Fibroblast of skin of left biceps (primary cell): ENCODE results near the gene DIP2B.
"Not testable (repeated sequence)": the region's sequence is repeated elsewhere in the genome, so short reads cannot be mapped to it uniquely, and the experiment has no call there.

ENCODE experiments used
- DNase-seq, 2 experiments: peaks; one replicate each; pipeline ENCODE4 v3.0.0-alpha.2; 2013; ENCODE audit warnings: low read depth in 2 of 2

The DIP2B gene

DNA sequence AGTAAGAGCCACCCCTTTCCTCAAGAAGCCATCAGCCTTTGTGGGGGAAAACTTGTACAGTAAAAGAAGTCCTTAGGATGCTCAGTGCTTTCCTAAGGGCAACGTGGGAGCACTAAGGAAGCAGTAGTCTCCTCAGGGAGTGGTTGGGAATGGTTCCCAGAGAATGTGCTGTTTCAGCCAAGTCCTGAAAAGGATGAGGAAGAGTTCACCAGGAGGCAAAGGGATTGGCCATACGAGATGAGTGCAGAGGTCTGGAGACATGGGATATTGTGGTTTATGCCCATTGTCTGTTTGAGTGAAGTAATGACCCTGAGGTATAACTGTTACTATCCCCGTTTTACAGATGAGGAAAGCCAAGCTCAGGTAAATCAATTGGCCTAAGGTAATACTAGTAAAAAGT lies 173.1 kb downstream of the DIP2B start:
- peak in 1 of 2 experiments; percentile 10 for DNase-seq

DNA sequence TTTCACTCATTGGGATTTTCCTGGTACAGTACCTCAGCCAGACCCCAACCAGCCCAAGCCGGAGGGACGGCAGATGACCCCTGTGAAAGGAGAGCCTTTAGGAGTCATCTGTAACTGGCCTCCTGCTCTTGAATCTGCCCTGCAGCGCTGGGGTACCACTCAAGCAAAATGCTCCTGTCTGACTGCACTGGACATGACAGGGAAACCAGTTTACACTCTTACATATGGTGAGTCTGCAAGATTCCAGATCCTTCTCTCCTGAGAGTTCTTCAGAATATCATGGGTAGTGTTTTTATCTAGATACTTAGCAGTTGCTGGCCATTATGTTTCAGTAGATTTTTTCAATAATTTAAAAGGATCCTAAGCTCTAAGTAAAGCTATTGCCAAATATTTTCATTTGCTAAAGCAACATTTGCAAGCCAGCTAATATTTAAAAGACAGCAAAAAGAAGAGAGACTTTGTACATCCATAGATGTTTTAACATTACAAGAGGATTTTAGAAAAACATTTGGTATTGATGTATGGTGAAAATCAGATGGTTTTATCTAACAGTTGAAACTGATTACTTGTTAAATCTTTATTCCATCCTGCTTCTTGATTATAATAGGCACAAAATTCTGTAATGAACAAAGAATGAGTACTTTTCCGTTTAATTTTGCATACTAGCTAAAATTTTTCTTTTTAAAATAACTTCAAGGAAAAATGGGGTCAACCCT lies 174.0 kb downstream of the DIP2B start:
- no peak for DNase-seq

DNA sequence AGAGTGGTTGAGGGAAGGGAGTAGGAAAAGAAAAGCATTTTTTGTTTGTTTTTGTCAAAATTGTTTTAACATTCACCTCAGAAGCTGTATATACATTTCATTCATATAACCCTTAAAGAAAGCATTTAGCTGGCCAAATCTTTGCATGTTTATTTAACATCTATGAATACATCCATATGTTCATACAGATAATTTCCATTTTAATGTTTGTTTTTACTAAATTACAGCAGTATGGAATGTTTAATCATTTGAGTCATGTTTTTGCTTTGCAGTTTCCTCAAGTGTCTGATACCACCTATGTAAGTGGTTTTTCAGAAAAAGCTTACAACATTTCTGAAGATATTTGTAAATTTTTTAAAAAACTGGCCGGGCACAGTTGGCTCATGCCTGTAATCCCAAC lies 174.8 kb downstream of the DIP2B start:
- no peak for DNase-seq

DNA sequence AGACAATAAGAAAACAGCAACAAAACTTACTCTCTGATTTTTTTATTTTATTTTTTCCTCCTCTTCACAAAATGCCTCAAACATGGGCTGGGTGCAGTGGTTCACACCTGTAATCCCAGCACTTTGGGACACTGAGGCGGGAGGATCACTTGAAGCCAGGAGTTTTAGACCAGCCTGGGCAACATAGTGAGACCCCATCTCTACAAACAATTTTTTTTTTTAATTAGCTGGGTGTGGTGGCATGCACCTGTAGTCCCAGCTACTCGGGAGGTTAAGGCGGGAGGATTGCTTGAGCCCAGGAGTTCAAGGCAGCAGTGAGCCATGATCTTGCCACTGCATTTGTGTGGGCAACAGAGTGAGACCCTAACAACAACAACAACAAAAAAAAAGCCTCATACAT lies 176.3 kb downstream of the DIP2B start:
- DNase-seq = not testable (repeated sequence)

DNA sequence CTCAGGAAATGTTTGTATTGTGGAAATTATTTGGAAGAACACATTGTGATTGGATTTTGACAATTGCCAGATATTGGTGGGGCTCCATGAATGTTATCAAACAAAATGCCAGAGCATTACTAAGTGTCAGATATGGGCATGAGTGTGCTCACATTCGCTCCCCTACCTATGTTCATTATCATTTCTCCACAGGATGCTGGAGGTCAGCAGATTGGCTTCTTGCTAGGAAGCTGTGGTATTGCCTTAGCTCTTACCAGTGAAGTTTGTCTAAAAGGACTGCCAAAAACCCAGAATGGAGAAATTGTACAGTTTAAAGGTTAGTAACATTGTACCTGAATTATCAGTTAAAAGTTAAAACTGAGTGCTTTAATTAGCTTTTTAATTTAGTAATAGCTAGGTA lies 180.9 kb downstream of the DIP2B start:
- DNase-seq = no peak

DNA sequence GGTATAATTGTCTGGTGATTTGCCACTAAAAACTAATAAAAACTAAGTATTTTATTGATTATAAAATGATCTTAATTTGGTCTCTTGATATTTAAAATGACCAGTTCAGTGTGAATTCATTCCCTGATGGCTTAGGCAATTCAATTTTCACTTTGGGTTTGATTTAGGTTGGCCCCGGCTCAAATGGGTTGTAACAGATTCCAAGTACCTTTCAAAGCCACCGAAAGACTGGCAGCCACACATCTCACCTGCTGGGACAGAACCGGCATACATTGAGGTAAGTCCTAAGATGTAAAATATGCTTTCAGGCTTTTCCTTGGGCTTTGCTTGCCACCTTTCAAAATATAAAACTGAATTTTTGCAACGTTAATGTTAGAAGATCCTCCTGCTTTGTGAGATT lies 181.6 kb downstream of the DIP2B start:
- DNase-seq = no peak

DNA sequence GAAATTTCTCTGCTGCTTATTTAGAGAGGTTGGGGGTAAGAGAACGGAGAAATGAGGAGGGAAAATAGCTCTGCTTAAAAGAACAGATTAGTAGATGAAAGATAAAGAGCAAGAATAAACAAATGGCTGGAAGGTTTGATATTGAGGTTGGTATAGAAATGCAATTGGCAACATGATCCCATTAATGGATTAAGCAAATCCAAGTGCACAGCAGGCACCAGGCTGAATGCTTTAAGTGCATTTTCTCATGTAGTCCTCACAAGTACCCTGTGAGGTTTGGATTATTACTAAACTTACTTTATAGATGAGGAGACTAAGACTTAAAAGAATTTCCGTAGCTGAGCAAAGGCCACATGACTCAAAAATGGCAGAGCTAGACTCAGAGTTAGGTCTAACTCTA lies 182.2 kb downstream of the DIP2B start:
- no peak for DNase-seq

DNA sequence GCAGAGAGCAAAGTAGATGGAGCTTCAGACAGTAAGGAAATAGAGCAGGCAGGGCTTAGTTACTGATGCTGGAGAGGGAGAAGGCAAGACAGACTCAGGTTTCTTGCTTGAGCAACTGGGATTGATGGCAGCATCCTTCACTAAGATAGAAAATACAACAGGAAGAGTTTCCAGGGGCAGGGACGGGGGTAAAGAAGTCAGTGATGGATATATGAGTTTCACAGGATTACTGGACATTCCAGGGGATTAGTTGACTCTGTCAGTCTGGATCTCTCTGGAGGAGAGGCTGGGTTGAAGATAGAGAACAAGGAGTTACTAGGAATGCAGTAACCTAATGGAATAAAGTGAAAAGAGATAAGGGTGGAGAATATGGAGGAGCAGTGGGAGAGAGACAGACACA lies 184.7 kb downstream of the DIP2B start:
- no peak for DNase-seq

DNA sequence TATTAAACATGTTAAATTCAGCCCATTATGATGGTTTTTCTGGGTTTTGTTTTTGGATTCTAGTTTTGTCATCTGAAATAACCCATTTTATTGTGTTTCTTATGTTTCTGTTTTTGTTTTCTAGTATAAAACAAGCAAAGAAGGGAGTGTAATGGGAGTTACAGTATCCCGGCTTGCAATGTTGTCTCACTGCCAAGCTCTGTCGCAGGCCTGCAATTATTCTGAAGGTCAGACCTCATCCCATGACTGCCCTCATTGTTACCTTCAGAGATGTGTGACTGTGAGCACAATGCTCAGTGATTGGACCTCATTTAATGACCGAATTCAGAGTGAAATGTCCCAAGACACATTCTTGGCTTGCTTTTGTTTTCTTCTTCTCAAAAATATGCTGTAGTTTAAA lies 186.1 kb downstream of the DIP2B start:
- DNase-seq = no peak

DNA sequence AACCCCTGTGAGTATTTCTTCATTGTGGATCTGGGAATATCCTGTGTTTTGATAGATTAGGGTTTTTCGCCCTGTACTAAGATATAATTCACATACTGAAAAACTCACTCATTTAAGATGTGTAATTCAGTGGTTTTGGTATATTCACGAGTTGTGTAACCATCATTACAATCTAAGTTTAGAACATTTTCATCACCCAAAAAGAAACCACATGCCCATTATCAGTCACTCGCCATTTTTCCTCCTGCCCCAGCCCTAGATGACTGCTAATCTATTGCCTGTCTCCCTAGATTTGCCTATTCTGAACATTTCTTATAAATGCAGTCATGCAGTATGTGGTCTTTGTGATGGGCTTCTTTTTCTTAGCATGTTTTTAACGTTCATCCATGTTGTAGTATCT lies 191.2 kb downstream of the DIP2B start:
- DNase-seq = no peak

DNA sequence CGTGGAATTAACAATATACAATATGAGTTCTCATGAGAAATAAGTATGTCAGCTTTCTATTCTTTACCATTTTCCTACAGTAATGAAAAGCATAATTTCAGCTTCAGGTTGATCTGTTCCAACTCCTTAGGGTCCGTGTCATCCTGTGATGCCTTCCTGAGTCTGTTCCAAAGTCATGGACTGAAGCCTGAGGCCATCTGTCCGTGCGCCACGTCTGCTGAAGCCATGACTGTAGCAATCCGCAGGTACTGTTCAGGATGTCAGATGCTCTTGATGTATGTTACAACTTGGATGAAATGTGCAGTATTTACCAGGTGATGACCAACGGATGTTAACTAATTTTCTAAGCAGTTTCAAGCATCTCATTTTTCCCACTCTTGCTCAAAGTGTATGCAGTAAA lies 192.1 kb downstream of the DIP2B start:
- no peak for DNase-seq

DNA sequence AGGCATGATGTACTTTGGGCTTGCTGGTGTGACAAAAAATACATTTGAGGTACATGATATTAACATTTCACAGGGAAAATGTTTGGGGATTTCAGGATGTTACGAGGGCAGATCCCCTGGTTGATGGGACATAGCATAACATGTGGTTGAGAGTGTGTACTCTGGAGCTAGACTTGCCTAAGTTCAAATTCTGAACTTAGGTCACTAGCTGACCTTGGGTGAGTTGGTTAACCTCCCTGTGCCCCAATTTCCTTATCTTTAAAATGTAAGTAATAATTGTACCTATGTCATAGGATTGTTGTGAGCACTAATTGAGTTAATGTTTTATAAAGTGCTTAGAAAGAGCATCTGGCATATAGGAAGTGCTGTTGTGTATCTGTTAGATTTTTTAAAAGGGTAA lies 194.4 kb downstream of the DIP2B start:
- no peak for DNase-seq

DNA sequence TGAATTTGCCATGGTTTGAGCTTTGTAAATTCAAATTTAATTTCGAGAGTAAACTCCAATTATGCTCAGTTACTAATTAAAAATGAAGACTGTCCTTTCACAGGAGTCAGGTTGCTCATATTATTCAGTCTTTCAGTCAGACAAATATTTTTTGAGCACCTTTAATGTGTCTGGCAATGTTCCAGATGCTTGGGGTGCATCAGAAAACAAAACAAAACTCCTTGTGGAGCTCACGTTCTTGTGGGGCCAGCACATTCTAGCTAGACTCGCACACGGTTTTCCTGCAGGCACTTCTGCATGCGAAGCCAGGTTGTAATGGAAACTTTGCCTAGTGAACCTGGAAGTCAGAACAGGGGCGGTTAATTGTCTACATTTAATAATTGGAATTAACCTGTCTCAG lies 195.2 kb downstream of the DIP2B start:
- DNase-seq = no peak

DNA sequence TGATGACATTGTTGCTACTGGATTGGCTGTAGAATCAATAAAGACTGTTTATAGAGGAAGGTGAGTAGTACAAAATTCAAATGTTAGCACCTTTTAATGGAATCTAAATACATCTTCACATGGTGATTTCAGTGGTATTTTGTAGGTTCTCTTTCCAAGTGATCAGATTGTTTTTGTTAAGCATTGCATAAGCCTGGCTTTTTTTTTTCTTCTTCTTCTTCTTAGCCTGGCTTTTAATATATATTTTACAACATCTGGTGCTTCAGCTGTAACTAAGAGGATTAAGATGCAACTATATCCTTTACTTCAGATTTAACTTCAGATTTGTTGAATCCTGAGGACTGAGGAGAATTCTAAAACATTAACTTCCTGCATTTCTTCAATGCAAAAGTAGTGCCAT lies 201.8 kb downstream of the DIP2B start:
- DNase-seq = peak; percentile 26 to 42

DNA sequence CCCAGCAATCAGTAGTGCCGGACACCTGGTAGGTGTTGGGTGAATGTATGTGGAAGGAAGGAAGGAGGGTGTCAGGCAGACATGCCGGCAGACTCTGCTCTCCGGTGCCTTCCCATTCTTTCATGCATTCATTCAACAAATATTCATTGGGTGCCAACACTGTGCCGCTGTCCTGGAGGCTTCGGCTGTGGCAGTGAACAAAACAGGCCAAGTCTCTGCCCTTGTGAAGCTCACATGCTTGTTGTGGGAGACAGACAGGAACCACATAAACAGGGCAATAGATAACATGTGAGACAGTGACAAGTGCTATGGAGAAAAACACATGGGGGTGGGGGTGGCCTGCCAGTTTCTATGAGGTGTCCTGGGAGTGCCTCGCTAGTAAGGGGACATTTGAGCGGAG lies 202.6 kb downstream of the DIP2B start:
- no peak for DNase-seq

DNA sequence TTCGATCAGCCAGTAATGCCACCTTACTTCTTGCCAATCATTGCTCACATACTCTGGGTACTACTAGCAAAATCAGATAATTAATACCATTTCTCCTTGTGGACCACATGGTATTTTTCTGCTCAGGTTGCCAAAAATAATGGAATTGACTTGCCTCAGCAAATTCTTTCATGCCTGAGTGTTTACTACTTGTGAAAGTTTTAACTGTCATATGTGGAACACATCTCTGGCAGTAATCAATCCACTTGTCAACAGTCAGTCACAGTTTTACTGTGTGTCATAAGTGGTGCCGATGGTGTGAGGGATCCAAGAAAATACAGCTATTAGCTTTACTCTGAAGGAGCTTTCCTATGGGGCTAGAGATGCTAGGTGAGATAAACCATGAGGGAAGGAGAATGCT lies 203.8 kb downstream of the DIP2B start:
- DNase-seq = peak; percentile 68 to 75

DNA sequence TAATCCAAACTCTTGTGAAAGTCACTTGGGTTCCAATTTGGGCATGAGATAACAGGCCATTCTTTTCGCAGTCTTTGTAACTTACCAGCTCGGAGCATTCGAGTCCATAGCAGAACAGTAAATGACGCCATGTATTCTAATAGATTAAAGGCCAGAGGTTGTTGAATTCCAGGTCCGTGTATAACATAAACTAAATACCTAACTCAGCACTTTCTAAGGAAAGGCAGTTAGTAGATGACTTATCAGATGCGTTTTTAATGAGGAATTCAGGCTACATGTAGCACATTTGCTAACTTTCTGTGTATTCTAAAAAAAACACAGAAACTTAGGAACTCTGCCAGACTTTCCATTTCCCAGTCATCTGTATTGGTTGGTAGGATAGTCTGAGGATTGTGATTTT lies 206.3 kb downstream of the DIP2B start:
- DNase-seq = peak in 1 of 2 experiments; percentile 4

DNA sequence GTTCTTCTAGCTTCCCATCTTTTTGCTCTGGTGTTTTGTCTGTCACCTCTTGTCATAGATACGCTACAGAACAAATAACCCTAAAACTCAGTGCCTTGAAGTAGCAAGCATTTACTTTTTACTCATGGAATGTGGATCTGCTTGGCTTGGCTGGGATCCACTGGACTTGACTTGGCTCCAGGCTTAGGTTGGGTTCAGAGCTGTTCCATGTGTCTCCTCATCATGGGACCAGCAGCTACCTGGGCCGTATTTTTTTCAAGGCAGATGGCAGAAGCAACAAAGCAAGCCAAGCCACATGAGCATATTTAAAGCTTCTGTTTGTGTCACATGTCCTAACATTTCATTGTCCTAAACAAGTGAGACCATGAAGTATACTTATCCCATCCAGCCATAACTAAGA lies 210.4 kb downstream of the DIP2B start:
- no peak for DNase-seq

DNA sequence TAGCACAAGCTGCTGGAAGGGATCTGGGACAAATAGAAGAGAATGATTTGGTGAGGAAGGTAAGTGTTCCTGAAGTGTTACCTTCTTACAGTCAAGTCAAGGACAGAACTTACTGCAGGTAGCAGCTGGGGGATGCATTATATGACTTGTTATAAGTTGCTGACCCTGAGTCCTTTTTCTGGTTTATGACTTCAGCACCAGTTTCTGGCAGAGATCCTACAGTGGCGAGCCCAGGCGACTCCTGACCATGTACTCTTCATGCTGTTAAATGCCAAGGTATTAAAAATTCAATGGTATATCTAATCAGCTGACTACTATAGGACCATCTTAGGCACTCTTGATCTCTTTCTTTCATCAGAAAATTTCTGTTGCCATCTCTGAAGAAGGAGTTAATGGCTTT lies 214.0 kb downstream of the DIP2B start:
- DNase-seq = no peak

DNA sequence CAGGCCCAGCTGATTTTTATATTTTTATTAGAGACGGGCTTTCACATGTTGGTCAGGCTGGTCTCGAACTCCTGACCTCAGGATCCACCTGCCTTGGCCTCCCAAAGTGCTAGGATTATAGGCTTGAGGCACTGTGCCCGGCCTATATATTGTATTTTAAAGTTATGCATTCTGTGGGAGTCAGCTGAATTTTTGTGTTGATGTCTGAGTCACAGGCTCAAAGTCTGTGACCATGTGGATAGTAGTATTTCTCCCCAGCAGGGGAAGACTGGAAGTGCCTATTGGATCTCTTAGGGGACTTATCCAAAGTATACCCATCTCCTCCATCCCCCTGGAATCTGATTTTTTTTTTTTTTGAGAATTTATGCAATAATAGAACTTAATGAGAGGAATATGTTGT lies 215.3 kb downstream of the DIP2B start:
- DNase-seq = no peak

DNA sequence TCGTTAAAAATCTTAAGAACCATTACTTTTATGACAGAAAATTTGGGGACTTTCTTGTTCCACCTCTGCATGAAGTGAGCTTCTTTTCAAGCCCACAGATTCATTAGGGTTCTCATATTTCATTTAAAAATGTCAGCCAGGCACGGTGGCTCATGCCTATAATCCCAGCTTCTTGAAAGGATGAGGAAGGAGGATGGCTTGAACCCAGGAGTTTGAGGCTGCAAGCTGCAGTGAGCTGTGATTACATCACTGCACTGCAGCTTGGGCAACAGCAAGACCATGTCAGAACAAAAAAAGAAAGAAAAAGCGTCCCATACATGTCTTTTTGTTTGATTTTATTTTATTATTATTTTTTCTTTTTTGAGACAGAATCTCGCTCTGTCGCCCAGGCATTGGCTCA lies 215.7 kb downstream of the DIP2B start:
- DNase-seq = no peak

DNA sequence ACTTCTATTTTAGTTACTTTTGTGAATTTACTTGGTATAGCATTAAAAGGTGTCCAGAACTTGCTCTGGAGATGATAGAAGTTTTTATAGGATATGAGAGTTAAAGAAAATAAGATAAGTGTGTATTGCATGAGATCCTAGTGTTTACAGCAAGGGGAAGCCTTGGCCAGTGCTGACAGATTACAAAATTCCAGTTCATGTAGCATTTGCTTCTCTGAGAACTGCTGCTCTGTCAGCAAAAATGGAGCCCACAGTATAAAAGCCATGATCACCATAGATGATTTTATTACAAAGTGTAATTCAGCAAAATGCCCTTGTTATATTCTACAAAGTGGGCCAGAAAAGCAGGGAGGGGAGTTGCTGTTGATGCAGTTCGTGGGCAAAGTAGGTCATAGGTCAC lies 219.1 kb downstream of the DIP2B start:
- no peak for DNase-seq

DNA sequence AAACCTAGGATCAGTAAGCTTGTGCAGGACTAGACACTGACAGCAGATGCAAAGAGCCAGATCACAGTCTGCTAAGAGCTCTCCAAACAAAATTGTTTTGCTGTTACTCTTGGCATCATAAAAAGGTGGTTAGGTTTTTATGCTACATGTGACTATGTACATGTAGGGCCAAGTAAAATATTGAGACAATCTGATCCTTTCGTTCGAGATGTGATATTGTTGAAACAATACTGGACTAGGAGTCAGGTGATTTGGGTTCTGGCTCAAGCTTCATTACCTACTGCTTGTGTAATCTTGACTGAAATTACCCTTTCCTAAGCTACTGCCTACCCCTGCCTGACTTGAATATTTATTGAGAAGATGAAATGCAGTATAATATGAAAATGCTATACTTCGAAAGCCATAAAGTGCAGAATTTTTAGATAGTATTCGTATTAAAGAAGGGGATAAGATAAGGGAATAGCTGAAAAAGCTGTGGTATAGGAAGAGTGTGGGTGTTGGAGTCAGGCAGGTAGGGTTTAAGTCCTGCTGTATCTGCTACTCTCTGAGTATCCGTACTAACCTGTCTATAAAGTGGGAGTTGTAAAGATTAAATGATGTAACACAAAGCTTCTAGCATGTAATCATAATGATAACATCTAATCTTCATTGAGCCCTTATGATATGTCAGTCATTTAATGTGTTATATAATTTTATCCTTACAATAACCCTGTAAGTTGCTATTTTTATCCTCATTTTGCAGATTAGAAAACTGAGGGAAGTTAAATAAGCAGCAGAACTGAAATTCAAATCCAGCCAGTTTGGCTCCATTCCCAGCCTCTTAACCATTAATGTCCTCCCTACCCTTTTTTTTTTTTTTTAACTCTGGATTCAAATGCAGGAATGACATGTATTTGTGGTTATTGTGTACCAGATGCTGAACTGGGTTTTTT lies 220.5 kb downstream of the DIP2B start:
- DNase-seq = peak in 1 of 2 experiments; percentile 43
